ENCODE measurements around the gene KMT5B. TPM values are rescaled to one million over a fixed set of nuclear protein-coding genes. Genes with fewer than 3 reads are reported as not detected.

KMT5B gene
- total and polyA plus RNA-seq, 2 of the 13 experiments (the other 11 are each of a cell fraction or from before 2014, with no cell fraction given), result 17.6 to 23.7 TPM

GRCh38 chr11:68122936-68123539 is 90.1 kb downstream of the KMT5B start (continued):
- TF ChIP-seq, protein P1, sequence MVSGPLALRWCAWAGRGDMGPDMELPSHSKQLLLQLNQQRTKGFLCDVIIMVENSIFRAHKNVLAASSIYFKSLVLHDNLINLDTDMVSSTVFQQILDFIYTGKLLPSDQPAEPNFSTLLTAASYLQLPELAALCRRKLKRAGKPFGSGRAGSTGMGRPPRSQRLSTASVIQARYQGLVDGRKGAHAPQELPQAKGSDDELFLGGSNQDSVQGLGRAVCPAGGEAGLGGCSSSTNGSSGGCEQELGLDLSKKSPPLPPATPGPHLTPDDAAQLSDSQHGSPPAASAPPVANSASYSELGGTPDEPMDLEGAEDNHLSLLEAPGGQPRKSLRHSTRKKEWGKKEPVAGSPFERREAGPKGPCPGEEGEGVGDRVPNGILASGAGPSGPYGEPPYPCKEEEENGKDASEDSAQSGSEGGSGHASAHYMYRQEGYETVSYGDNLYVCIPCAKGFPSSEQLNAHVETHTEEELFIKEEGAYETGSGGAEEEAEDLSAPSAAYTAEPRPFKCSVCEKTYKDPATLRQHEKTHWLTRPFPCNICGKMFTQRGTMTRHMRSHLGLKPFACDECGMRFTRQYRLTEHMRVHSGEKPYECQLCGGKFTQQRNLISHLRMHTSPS (CRISPR knock-in tag; IDR thresholded peaks at IDR 0.05; ENCODE audit: low read depth), result peak; percentile 87
- TF ChIP-seq ZNF563 (CRISPR knock-in tag; IDR thresholded peaks at IDR 0.05) (no peak), ZSCAN21 (CRISPR knock-in tag; IDR thresholded peaks at IDR 0.05; ENCODE audit: borderline replicate concordance) (0 out of 2 replicates have a peak, but pooled peaks have one; percentile 25), ZNF772 (CRISPR knock-in tag; IDR thresholded peaks at IDR 0.05) (0 out of 2 replicates have a peak, but pooled peaks have one; percentile 46), ISX (CRISPR knock-in tag; conservative IDR thresholded peaks at IDR 0.05) (no peak), ZMYM2 (CRISPR knock-in tag; IDR thresholded peaks at IDR 0.05) (0 out of 2 replicates have a peak, but pooled peaks have one; percentile 21), MBD4 (IDR thresholded peaks at IDR 0.05; ENCODE audit: borderline replicate concordance, low read length) (no peak), POLR2G (IDR thresholded peaks at IDR 0.05; ENCODE audit: low read depth, low read length) (no peak)
- TF ChIP-seq, protein P2, sequence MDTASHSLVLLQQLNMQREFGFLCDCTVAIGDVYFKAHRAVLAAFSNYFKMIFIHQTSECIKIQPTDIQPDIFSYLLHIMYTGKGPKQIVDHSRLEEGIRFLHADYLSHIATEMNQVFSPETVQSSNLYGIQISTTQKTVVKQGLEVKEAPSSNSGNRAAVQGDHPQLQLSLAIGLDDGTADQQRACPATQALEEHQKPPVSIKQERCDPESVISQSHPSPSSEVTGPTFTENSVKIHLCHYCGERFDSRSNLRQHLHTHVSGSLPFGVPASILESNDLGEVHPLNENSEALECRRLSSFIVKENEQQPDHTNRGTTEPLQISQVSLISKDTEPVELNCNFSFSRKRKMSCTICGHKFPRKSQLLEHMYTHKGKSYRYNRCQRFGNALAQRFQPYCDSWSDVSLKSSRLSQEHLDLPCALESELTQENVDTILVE (CRISPR knock-in tag; IDR thresholded peaks at IDR 0.05), result no peak

Measured in HepG2 (cell line).